HG02642 (cell line): Measurements from ENCODE around the gene ANAPC4.

Source experiments
- ATAC-seq: cut with Tn5 transposase; IDR thresholded peaks from one replicate; pipeline ENCODE4 v1.9.1; 2021; ENCODE audit warnings: mild to moderate bottlenecking; ENCODE audit not compliant: unreplicated experiment, poor library complexity

Gene ANAPC4

GRCh38 chr4:25425361-25425760 is 48.3 kb downstream of the ANAPC4 start:
- no peak for ATAC-seq

GRCh38 chr4:25427871-25428270 is 50.8 kb downstream of the ANAPC4 start:
- ATAC-seq: no peak

GRCh38 chr4:25430630-25431029 is 53.6 kb downstream of the ANAPC4 start:
- ATAC-seq: no peak

GRCh38 chr4:25433966-25434827 is 57.1 kb downstream of the ANAPC4 start:
- no peak for ATAC-seq

- no peak for ATAC-seq
These were observed 60.9 kb downstream of the ANAPC4 start for GRCh38 chr4:25437926-25438325.

GRCh38 chr4:25439918-25440477 is 62.9 kb downstream of the ANAPC4 start:
- peak; percentile 90 for ATAC-seq

- no peak for ATAC-seq
These were observed 63.5 kb downstream of the ANAPC4 start for GRCh38 chr4:25440478-25441030.

GRCh38 chr4:25441519-25442117 is 64.6 kb downstream of the ANAPC4 start:
- ATAC-seq: no peak

- ATAC-seq: no peak
These were observed 65.8 kb downstream of the ANAPC4 start for GRCh38 chr4:25442863-25443307.

GRCh38 chr4:25443851-25444250 is 66.8 kb downstream of the ANAPC4 start:
- no peak for ATAC-seq

- ATAC-seq: no peak
These were observed 69.5 kb downstream of the ANAPC4 start for GRCh38 chr4:25446611-25447010.

- ATAC-seq: no peak
These were observed 71.5 kb downstream of the ANAPC4 start for GRCh38 chr4:25448379-25449109.

GRCh38 chr4:25449270-25449669 is 72.2 kb downstream of the ANAPC4 start:
- no peak for ATAC-seq

GRCh38 chr4:25449688-25450087 is 72.6 kb downstream of the ANAPC4 start:
- ATAC-seq: no peak

GRCh38 chr4:25450491-25450901 is 73.4 kb downstream of the ANAPC4 start:
- ATAC-seq: no peak

- ATAC-seq: no peak
These were observed 74.6 kb downstream of the ANAPC4 start for GRCh38 chr4:25451676-25452075.

GRCh38 chr4:25452081-25452480 is 75.0 kb downstream of the ANAPC4 start:
- ATAC-seq: no peak

- ATAC-seq: no peak
These were observed 77.4 kb downstream of the ANAPC4 start for GRCh38 chr4:25454476-25454875.

GRCh38 chr4:25457053-25457715 is 80.1 kb downstream of the ANAPC4 start:
- ATAC-seq: no peak
